ENCODE results near the gene SCFD2. TPM values are rescaled to one million over a fixed set of nuclear protein-coding genes. Genes with fewer than 3 reads are reported as not detected.

The SCFD2 gene
- total RNA-seq, 3 donors from 2014 or later: 22.8 to 33.8 (median 25.0) TPM

GRCh38 chr4:52863324-52863723 is 502.5 kb downstream of the SCFD2 start:
- Histone ChIP-seq H3K36me3 (no peaks in the 10 kb centered on the region), H3K4me1 (peaks cover 0 to 4% of the 10 kb centered on the region in 2 donors), H3K27me3 (no peaks in the 10 kb centered on the region), H3K9me3 (peaks cover 0 to under 1% of the 10 kb centered on the region in 2 donors), H3K4me3 (peak overlapping the region in 2 of 3 donors; percentile 74 to 90), H3K27ac (no peak overlapping the region)
- TF ChIP-seq CTCF (IDR thresholded peaks at IDR 0.05) (no peak), POLR2A (IDR thresholded peaks at IDR 0.05) (no peak), POLR2AphosphoS5 (IDR thresholded peaks at IDR 0.05) (no peak)
- DNase-seq (ENCODE audit: low spot score in 2 of 2): no peak
- intact Hi-C loops (cut with DNase I; ENCODE audit: low total_unique reads): no loop called here

GRCh38 chr4:52862639-52863161 is 503.2 kb downstream of the SCFD2 start:
- no peak for TF ChIP-seq POLR2A (IDR thresholded peaks at IDR 0.05)
- TF ChIP-seq CTCF (IDR thresholded peaks at IDR 0.05): no peak
- no peak for TF ChIP-seq POLR2AphosphoS5 (IDR thresholded peaks at IDR 0.05)
- intact Hi-C loops (cut with DNase I; ENCODE audit: low total_unique reads): no loop called here
- no peaks in the 10 kb centered on the region for H3K27me3 ChIP-seq
- peaks cover 0 to 4% of the 10 kb centered on the region in 2 donors for H3K4me1 ChIP-seq
- H3K36me3 ChIP-seq: no peaks in the 10 kb centered on the region
- peak overlapping the region; percentile 56 to 90 (median 74) for H3K4me3 ChIP-seq
- no peak for DNase-seq (ENCODE audit: low spot score in 2 of 2)
- peak overlapping the region in 1 of 2 donors; percentile 81 for H3K27ac ChIP-seq
- H3K9me3 ChIP-seq: peaks cover 0 to 4% of the 10 kb centered on the region in 2 donors

- peaks cover 0 to 4% of the 10 kb centered on the region in 2 donors for H3K9me3 ChIP-seq
- peak within 1 kb of the TSS; percentile 56 to 90 (median 74) for H3K4me3 ChIP-seq
- no peak for TF ChIP-seq POLR2A (IDR thresholded peaks at IDR 0.05)
- TF ChIP-seq CTCF (IDR thresholded peaks at IDR 0.05): peak in 1 of 3 donors; percentile 39
- H3K36me3 ChIP-seq: no peaks in the 10 kb centered on the region
- peak; percentile 68 to 71 for DNase-seq (ENCODE audit: low spot score in 2 of 2)
- H3K27me3 ChIP-seq: no peaks in the 10 kb centered on the region
- H3K4me1 ChIP-seq: peaks cover 0 to 4% of the 10 kb centered on the region in 2 donors
- H3K27ac ChIP-seq: peak within 1 kb of the TSS; percentile 57 to 81
- intact Hi-C loops (cut with DNase I; ENCODE audit: low total_unique reads): no loop called here
Measured at GRCh38 chr4:52861879-52862616, 503.8 kb downstream of the SCFD2 start, which contains the start of gene RASL11B. TSS of gene RASL11B (plus strand) at chr4:52862317. CDS start at chr4:52862508, 191 bp downstream.

- intact Hi-C loops (cut with DNase I; ENCODE audit: low total_unique reads): no loop called here
- Histone ChIP-seq H3K27me3 (no peaks in the 10 kb centered on the region), H3K9me3 (peaks cover 0 to 4% of the 10 kb centered on the region in 2 donors), H3K27ac (peak overlapping the region; percentile 57 to 81), H3K4me3 (peak overlapping the region; percentile 56 to 90 (median 74)), H3K4me1 (peaks cover 0 to 4% of the 10 kb centered on the region in 2 donors), H3K36me3 (no peaks in the 10 kb centered on the region)
- DNase-seq (ENCODE audit: low spot score in 2 of 2): no peak
- TF ChIP-seq POLR2A (IDR thresholded peaks at IDR 0.05) (no peak), CTCF (IDR thresholded peaks at IDR 0.05) (no peak), POLR2AphosphoS5 (IDR thresholded peaks at IDR 0.05) (no peak)
Measured at GRCh38 chr4:52861171-52861823, 504.6 kb downstream of the SCFD2 start.

GRCh38 chr4:52860361-52860760 is 505.5 kb downstream of the SCFD2 start:
- intact Hi-C loops (cut with DNase I; ENCODE audit: low total_unique reads): no loop called here

More at GRCh38 chr4:52860361-52860760, 505.5 kb downstream of the SCFD2 start:
- no peaks in the 10 kb centered on the region for H3K36me3 ChIP-seq
- peaks cover 0 to 4% of the 10 kb centered on the region in 2 donors for H3K9me3 ChIP-seq
- H3K4me3 ChIP-seq: no peak overlapping the region
- no peak for DNase-seq (ENCODE audit: low spot score in 2 of 2)
- H3K27ac ChIP-seq: no peak overlapping the region
- no peaks in the 10 kb centered on the region for H3K27me3 ChIP-seq
- TF ChIP-seq POLR2AphosphoS5 (IDR thresholded peaks at IDR 0.05): no peak
- no peak for TF ChIP-seq POLR2A (IDR thresholded peaks at IDR 0.05)
- TF ChIP-seq CTCF (IDR thresholded peaks at IDR 0.05): no peak
- H3K4me1 ChIP-seq: peaks cover 0 to 4% of the 10 kb centered on the region in 2 donors
